NOMO-1 treated with DMSO at 0.1 percent for 48 hours (cell line): ENCODE measurements around the gene SPC24.
"Not testable (repeated sequence)": the region's sequence is repeated elsewhere in the genome, so short reads cannot be mapped to it uniquely, and the experiment has no call there.

Experiments used
- DNase-seq: peaks from one replicate; lab custom pipeline; 2025; ENCODE audit not compliant: unreplicated experiment; lab: John Stamatoyannopoulos, UW

Gene SPC24

GRCh38 chr19:11192957-11193939, 37.7 kb upstream of the SPC24 start:
- DNase-seq, result no peak

- DNase-seq, result no peak
These were observed 36.4 kb upstream of the SPC24 start for GRCh38 chr19:11191934-11192333.

- DNase-seq, result no peak
These were observed 35.7 kb upstream of the SPC24 start for GRCh38 chr19:11191273-11191755.

GRCh38 chr19:11190501-11190900, 34.9 kb upstream of the SPC24 start:
- DNase-seq, result no peak

- DNase-seq, result no peak
These were observed 31.9 kb upstream of the SPC24 start for GRCh38 chr19:11187441-11187840.

- no peak for DNase-seq
These were observed 27.4 kb upstream of the SPC24 start for GRCh38 chr19:11182994-11183393.

GRCh38 chr19:11181488-11181887, 25.9 kb upstream of the SPC24 start:
- DNase-seq, result no peak

GRCh38 chr19:11180975-11181374, 25.4 kb upstream of the SPC24 start:
- DNase-seq, result not testable (repeated sequence)

GRCh38 chr19:11180346-11180745, 24.8 kb upstream of the SPC24 start:
- no peak for DNase-seq

- DNase-seq, result no peak
These were observed 24.2 kb upstream of the SPC24 start for GRCh38 chr19:11179716-11180297.

- DNase-seq, result not testable (repeated sequence)
These were observed 23.5 kb upstream of the SPC24 start for GRCh38 chr19:11179145-11179465.

GRCh38 chr19:11177592-11177991, 22.0 kb upstream of the SPC24 start:
- DNase-seq, result no peak

- DNase-seq, result no peak
These were observed 21.0 kb upstream of the SPC24 start for GRCh38 chr19:11176466-11177193.

GRCh38 chr19:11175920-11176319, 20.3 kb upstream of the SPC24 start:
- DNase-seq, result no peak

GRCh38 chr19:11174336-11174735, 18.8 kb upstream of the SPC24 start:
- no peak for DNase-seq

- DNase-seq, result no peak
These were observed 18.1 kb upstream of the SPC24 start for GRCh38 chr19:11173516-11174155.

- no peak for DNase-seq
These were observed 17.0 kb upstream of the SPC24 start for GRCh38 chr19:11172576-11172975.

GRCh38 chr19:11171144-11171543, 15.6 kb upstream of the SPC24 start:
- DNase-seq, result no peak

- DNase-seq, result no peak
These were observed 14.5 kb upstream of the SPC24 start for GRCh38 chr19:11169896-11170678.

GRCh38 chr19:11168568-11168967, 13.0 kb upstream of the SPC24 start:
- no peak for DNase-seq
